Choroid plexus epithelial cell (primary cell): Measurements from ENCODE around the gene ADGRL1.
"Not testable (repeated sequence)": the region's sequence is repeated elsewhere in the genome, so short reads cannot be mapped to it uniquely, and the experiment has no call there.

Source experiments
- DNase-seq: peaks from one replicate; pipeline ENCODE4 v3.0.0-alpha.2; 2010; ENCODE audit warnings: low read depth
- H3K4me3 ChIP-seq: 2 replicates; pipeline ENCODE4 v1.5.1; 2011; ENCODE audit warnings: low read depth, mild to moderate bottlenecking, control low read depth, low read length, moderate library complexity
- TF ChIP-seq, protein P1 (sequence below): conservative IDR thresholded peaks from 2 replicates; pipeline ENCODE4 v1.5.1; 2011; ENCODE audit warnings: low read depth, mild to moderate bottlenecking, control low read depth, inconsistent platforms, low read length, moderate library complexity

ADGRL1 gene

DNA sequence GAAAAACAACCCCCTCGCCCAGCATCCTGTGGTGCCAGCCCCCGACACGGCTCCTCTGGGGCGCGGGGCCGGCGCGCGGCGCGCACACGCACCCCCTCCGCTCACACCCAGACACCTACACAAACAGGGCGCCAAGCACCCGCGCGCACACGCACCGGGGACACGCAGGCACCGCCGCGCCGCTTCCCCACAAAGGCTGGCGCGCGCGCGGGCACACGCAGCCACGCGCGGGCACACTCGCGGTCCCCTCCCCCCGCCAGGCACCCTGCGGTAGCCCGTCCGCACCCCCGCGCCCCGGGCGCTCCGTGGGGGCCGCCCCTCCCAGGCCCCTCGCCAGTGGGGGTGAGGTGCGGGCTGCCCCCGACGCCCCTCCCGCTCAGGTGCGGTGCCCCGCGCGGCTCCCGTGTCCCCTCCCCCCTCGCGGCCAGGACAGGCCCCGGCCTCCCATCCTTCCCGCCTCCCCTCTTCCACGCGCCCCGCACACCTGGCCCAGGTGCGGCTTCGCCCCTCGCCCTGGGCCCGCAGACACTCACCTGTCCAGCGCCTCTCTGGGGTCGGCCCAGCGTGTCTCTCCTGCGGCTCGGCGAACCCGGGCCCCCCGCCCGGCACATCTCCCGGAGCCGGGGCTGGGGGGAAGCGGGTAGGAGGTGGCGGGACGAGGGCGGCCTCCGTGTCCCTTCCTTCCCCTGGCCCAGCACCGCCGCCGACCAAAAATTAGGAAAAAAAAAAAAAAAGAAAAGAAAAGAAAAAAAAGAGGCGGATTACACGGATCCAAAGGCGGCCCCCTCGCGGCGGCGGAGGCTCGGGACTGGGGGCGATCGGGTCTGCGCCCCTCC lies at the start of gene ADGRL1:
Gene ADGRL1 (minus strand): TSS at position 718 of the 836 bp plus-strand sequence. CDS start 22,567 bp downstream, outside the sequence.
- H3K4me3 ChIP-seq: peak within 1 kb of the TSS; percentile 55
- DNase-seq: not testable (repeated sequence)

DNA sequence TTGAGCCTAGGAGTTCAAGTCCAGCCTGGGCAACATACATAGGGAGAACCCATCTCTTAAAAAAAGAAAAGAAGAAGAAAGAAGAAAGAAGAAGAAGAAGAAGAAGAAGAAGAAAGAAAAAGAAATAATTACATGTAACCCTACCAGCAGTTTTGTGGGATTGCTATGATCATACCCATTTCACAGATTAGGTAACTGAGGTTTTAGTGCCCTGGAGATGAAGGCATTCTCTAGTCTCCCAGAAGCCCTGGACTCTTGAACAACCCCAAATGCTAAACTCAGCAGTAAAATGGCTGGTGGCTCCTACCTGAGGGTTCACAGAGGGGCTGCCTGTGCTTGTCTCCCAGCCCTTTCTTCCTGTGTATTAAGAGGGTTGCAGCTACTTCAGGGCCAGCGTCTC lies 49.3 kb upstream of the ADGRL1 start:
- not testable (repeated sequence) for H3K4me3 ChIP-seq, DNase-seq

DNA sequence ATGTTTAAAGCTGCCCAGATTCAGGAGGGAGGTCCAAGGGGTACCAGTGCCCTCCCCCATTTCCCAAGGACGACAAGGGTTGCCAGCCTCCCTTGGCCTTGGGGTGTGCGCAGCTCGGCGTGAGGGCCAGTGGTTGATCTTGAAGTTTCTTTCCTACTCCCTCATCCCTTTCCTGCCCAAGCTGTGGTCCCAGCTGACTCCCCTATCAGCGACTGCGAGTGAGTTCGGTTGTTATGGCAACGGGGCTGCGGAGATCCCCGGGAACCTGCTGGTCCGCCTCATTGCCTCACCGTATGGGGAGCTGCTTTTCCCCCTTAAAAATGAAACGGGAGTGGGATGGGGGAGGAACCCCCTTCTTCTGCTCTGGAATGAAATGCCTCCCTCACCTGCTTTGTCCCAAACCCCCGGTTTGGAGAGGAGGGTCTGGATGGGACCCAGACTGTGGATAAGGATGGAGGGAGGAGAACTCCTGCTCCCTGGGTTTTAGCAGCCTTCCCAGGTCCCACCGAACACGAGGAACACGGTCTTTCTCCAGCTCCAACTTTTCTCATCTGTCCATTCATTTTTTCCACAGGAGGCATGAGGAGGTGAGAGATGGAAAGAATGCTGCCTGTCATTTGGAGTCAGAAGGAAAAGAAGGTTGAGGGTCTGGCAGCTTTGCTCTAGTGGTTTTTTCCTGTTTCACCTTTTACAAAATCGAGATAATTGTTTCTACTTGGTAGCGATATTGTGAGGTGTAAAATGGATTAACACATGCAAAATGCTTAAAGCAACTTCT lies 48.0 kb upstream of the ADGRL1 start:
- H3K4me3 ChIP-seq: not testable (repeated sequence)
- DNase-seq: peak; percentile 37

DNA sequence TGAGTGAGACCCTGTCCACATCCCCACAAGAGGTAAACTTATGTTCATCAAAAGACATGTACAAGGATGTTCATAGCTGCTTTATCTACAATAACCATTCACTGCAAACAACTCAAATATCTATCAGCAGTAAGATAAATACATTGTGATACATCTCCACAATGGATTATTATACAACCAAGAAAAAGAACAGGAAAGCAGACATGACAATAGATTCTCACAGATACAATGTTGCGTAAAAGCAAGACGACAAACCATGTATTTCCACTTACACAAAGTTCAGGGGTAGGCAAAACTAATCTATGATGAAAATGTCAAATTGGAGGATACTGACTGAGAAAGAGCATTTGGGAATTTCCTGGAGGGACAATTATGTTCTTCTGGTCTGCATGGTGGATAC lies 46.2 kb upstream of the ADGRL1 start:
- not testable (repeated sequence) for H3K4me3 ChIP-seq, DNase-seq

DNA sequence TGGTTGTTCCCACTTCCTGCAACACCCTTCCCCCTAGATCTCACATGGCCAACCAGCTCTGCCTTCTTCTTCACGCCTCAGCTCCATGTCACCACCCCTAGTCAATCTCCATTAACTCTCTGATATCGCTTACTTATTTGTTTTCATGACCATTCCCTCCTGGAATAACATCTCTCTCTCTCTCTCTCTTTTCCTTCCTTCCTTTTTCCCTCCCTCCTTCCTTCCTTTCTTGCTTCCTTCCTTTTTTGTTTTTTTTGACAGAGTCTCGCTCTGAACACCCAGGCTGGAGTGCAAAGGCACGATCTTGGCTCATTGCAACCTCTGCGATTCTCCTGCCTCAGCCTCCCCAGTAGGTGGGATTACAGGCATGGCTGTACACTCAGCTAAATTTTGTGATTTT lies 44.9 kb upstream of the ADGRL1 start:
- no peak for DNase-seq
- TF ChIP-seq, protein P1, sequence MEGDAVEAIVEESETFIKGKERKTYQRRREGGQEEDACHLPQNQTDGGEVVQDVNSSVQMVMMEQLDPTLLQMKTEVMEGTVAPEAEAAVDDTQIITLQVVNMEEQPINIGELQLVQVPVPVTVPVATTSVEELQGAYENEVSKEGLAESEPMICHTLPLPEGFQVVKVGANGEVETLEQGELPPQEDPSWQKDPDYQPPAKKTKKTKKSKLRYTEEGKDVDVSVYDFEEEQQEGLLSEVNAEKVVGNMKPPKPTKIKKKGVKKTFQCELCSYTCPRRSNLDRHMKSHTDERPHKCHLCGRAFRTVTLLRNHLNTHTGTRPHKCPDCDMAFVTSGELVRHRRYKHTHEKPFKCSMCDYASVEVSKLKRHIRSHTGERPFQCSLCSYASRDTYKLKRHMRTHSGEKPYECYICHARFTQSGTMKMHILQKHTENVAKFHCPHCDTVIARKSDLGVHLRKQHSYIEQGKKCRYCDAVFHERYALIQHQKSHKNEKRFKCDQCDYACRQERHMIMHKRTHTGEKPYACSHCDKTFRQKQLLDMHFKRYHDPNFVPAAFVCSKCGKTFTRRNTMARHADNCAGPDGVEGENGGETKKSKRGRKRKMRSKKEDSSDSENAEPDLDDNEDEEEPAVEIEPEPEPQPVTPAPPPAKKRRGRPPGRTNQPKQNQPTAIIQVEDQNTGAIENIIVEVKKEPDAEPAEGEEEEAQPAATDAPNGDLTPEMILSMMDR: no peak
- no peak overlapping the region for H3K4me3 ChIP-seq

DNA sequence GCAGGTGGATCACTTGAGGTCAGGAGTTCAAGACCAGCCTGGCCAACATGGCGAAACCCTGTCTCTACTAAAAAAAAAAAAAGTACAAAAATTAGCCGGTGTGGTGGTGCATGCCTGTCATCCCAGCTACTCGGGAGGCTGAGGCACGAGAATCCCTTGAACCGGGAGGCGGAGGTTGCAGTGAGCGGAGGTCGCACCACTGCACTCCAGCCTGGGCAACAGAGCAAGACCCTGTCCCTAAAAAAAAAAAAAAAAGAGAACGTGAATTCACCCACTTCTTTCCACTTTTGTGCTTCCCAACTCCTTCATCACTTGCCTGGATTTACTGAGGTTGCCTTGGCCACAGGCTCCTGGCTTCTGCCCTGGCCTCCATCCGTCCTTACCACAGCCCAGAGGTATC lies 44.3 kb upstream of the ADGRL1 start:
- not testable (repeated sequence) for DNase-seq, H3K4me3 ChIP-seq

DNA sequence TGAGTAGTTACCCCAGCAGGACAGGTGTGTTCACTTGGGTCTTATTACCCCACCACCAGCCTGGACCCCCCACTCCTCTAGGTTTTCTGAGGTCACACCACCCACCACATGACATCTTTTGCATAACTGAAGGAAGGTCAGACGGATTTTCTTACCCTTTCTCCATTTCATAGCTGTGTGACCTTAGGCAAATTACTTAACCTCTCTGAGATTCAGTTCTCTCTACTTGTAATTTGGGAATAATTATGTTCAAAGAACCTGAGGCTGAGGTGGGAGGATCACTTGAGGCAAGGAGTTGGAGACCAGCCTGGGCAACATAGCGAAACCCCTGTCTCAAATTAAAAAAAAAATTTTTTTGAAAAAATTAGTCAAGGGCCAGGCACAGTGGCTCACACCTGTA lies 43.9 kb upstream of the ADGRL1 start:
- not testable (repeated sequence) for DNase-seq, H3K4me3 ChIP-seq

DNA sequence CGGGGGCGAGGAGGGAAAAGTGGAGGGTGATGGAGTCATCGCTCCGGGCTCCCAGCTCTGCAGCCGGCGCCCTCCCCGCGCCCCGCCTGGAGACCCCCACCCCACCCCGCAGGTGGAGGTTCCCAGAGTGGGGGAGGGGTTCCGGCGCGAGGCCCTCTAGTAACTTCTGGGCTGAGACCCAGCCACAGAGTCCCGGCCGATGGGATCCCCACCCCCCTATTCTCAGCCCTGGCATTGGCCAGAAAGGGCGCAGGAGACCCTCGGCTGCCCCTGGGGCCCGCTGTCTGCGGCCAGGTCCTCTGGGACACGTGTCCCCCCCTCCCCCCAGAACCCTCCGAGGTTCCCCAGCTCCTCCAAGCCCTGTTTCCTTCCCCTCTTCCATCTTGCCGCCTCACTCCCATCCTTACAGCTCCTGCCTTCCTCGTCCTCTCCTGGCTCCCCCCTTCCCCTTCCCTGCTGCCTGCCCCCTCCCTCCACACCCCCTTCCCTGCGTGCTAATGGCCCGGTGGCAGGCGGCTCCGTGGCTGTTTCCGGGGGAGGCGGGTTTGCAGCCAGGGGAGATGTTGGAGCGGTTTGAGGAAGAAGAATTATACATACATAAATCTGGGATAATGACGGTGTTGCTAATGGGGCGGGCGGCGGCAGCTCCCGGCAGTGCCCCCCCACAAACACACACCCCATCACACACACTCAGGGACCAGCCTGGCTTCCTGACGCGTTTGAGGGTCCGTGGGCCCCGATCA lies 43.2 kb upstream of the ADGRL1 start:
- H3K4me3 ChIP-seq: peak overlapping the region; percentile 52
- DNase-seq: not testable (repeated sequence)

DNA sequence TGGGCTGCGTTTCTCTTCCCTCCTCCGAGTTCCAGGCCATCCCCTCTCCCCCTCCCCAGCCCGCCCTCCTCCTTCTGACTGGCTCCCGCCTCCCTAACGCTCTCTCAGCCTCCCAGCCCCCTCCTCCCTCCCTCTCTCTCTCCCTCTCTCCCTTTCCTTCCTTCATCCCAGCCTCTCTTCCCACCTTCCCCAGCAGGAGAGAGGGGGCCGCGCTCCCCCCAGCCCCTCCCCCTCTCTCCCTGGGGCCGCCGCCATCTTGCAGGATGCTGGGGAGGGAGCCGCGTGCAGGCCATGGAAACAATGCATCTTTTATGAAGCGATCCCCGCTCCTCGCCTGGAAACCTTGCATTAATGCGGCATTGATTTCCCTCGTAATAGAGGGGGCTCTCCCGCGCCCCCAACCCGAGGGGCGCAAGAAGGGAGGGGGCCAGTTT lies 42.6 kb upstream of the ADGRL1 start:
- peak overlapping the region; percentile 52 for H3K4me3 ChIP-seq
- peak; percentile 24 for DNase-seq
- TF ChIP-seq, protein P1: no peak

DNA sequence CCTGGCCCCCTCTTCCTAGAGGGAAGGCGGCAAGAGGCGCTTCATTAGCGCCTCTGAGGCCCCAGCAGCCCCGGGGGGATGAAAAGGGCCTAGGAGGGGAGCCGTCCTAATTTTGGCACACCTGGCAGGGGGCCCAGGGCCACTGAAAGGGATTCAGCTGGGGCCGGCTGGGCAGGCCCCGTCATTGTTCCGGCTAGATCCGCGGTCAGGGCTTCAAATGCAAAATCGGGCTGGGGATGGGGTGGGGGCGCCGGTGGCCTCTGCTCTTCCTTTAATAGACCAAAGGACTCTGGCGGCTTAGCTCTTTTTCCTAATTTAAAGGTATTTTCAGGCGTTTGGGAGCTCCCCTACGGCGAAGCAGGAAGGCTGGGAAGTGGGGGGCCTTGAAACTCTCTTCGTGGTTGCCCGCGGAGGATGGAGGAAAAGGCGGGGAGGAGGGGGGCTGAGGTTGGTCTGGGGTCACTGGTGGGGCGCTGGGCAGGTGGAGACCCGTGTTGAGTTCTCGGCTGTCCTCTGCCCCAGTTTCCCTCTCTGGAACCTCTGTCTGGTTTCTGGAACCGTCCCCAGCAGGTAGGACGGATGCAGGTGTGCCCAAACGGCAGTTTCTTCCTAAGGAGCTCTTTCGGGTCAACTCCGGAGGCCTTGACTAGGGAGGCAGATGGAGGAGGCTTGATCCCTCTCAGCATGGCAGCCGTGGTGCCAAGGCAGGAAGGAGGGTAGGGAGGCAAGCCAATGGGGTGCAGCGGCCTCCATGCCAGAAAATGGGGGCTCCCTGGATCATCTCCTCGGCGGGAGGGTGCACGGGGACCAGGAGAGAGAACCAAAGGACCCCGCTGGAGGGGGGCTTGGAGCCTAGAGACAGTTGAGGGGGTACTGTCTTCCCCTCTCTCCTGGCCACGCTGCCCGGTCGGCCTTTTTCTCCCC lies 41.8 kb upstream of the ADGRL1 start:
- not testable (repeated sequence) for H3K4me3 ChIP-seq

DNA sequence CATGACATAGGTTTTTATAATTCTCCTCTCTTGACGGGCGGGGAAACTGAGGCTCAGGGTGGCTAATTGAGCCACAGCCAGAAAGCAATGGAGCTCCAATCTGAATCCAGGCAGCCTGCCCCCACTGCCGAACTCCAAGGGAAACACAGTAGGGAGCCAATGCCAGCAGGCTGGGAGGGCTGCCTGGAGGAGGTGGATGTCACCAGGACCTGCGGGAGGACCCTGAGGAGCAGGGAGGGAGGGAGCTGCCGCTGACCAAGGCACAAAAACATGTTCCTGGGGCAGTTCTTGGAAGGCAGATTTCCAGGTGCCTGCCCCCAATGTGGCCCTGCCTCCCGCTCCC lies 41.2 kb upstream of the ADGRL1 start:
- H3K4me3 ChIP-seq: not testable (repeated sequence)

More for the DNA sequence above, 41.8 kb upstream of the ADGRL1 start:
- DNase-seq: not testable (repeated sequence)

DNA sequence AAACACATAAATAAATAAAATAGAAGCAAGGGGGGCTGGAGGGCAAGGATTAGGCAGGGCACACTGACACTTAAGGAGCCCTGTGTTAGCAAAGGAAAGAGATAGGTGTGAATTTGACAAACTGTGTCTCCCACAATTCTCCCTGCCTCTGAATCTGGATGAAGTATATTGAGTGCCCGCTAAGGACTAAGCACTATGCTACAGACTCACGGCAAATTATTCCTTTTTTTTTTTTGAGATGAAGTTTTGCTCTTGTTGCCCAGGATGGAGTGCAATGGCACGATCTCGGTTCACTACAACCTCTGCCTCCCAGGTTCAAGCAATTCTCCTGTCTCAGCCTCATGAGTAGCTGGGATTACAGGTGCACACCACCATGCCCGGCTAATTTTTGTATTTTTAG lies 38.4 kb upstream of the ADGRL1 start:
- DNase-seq: not testable (repeated sequence)

More for the DNA sequence above, 41.2 kb upstream of the ADGRL1 start:
- DNase-seq: not testable (repeated sequence)

DNA sequence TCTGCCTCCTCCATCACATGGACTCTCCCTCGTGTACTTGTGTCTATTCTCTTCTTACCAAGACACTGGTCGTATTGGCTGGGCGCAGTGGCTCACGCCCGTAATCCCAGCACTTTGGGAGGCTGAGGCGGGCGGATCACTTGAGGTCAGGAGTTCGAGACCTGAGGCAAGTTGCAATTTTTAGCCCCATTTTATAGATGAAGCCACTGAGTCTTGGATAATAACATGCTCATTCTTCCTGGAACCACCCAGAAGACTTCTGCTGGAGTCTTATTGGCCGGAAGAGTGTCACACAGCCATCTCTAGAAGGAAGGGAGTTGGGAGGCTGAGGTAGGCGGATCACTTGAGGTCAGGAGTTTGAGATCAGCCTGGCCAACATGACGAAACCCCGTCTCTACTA lies 37.7 kb upstream of the ADGRL1 start:
- DNase-seq: not testable (repeated sequence)

More for the DNA sequence above, 38.4 kb upstream of the ADGRL1 start:
- H3K4me3 ChIP-seq: not testable (repeated sequence)

More for the DNA sequence above, 37.7 kb upstream of the ADGRL1 start:
- H3K4me3 ChIP-seq: not testable (repeated sequence)
